B cell (primary cell): ENCODE data around the gene ORAI2. TPM values are rescaled to one million over a fixed set of nuclear protein-coding genes. Genes with fewer than 3 reads are reported as not detected.

Experiments
- ATAC-seq: fragments of 200-7000 bp; cut with Tn5 transposase; one replicate; pipeline ENCODE4 v1.10.0; 2021; ENCODE audit warnings: low read depth, mild to moderate bottlenecking, moderate number of reproducible peaks, moderate library complexity
- CTCF ChIA-PET: fragments of 350-600 bp; sonication (Branson Sonifier 250); formaldehyde crosslinking; loops from one replicate; lab custom pipeline; 2021; ENCODE audit warnings: antibody characterized with exemption, inconsistent platforms; lab: Charles Lee
- POLR2A ChIA-PET: fragments of 350-600 bp; sonication (Branson Sonifier 250); formaldehyde crosslinking; loops from one replicate; lab custom pipeline; 2021; ENCODE audit warnings: antibody characterized with exemption; lab: Charles Lee
- DNase-seq: peaks from one replicate; pipeline ENCODE4 v3.0.0; 2013
- H2AFZ ChIP-seq: 2 replicates; pipeline ENCODE4 v1.6.1; 2012; ENCODE audit warnings: mild to moderate bottlenecking, low read depth, low read length; ENCODE audit not compliant: insufficient read depth, poor library complexity, severe bottlenecking
- H3K27ac ChIP-seq, 2 donors: 1 replicate in 1 of 2; 2 replicates in 1 of 2; pipeline ENCODE4 v1.5.1; 2012 to 2013; ENCODE audit warnings: low read length in 2 of 2, mild to moderate bottlenecking in 2 of 2, moderate library complexity in 1 of 2
- H3K27me3 ChIP-seq, 4 experiments: fragments of 200-600 bp in 1 of 4; sonication (generic) in 1 of 4; replicated peaks in 1 of 4; 1 replicate in 2 of 4; 2 replicates in 2 of 4; pipeline versions ENCODE4 v1.6.1 to v1.7.0; 2013 to 2016; ENCODE audit warnings: low read length in 3 of 4, mild to moderate bottlenecking in 2 of 4, mixed read lengths in 1 of 4, moderate library complexity in 1 of 4; ENCODE audit not compliant: insufficient read depth in 4 of 4, control insufficient read depth in 3 of 4; ENCODE audit errors: control extremely low read depth in 1 of 4
- H3K36me3 ChIP-seq, 2 experiments: replicated peaks in 1 of 2; 1 replicate in 1 of 2; 2 replicates in 1 of 2; pipeline versions ENCODE4 v1.6.1 to v1.7.1; 2013; ENCODE audit warnings: low read length in 1 of 2; ENCODE audit not compliant: insufficient read depth in 2 of 2, control insufficient read depth in 1 of 2; ENCODE audit errors: control extremely low read depth in 1 of 2, extremely low read depth in 1 of 2
- H3K4me1 ChIP-seq, 2 donors: fragments of 200-600 bp in 1 of 2; sonication (generic) in 1 of 2; 1 replicate in 1 of 2; 2 replicates in 1 of 2; pipeline versions ENCODE4 v1.5.1 to v1.6.1; 2013 to 2017; ENCODE audit warnings: low read length in 2 of 2; ENCODE audit not compliant: control insufficient read depth in 2 of 2, insufficient read depth in 2 of 2
- H3K4me2 ChIP-seq: replicated peaks from 2 replicates; pipeline ENCODE3; 2012; ENCODE audit warnings: mild to moderate bottlenecking, low read depth, low read length; ENCODE audit not compliant: poor library complexity, severe bottlenecking
- H3K4me3 ChIP-seq, 5 experiments: fragments of 200-600 bp in 1 of 5; sonication (generic) in 1 of 5; 1 replicate in 3 of 5; 2 replicates in 2 of 5; pipeline versions ENCODE4 v1.5.1 to v1.7.0; 2011 to 2016; ENCODE audit warnings: low read length in 4 of 5, mild to moderate bottlenecking in 4 of 5, low read depth in 2 of 5, control low read depth in 1 of 5, moderate library complexity in 1 of 5; ENCODE audit not compliant: insufficient read depth in 1 of 5; ENCODE audit errors: control extremely low read depth in 1 of 5, extremely low read depth in 1 of 5
- H3K79me2 ChIP-seq: fragments of 200-600 bp; sonication (generic); one replicate; pipeline ENCODE4 v1.6.0; 2016; ENCODE audit warnings: low read length; ENCODE audit not compliant: control insufficient read depth, insufficient read depth
- H3K9ac ChIP-seq: fragments of 200-600 bp; sonication (generic); 2 replicates; pipeline ENCODE4 v1.6.1; 2017; ENCODE audit warnings: mild to moderate bottlenecking, low read length, moderate library complexity
- H3K9me3 ChIP-seq, 3 donors: one replicate each; pipeline versions ENCODE4 v1.6.1 to v1.7.1; 2013; ENCODE audit warnings: low read length in 2 of 3; ENCODE audit not compliant: control insufficient read depth in 2 of 3, insufficient read depth in 1 of 3; ENCODE audit errors: control extremely low read depth in 1 of 3
- H4K20me1 ChIP-seq: 2 replicates; pipeline ENCODE4 v1.6.0; 2012; ENCODE audit warnings: mild to moderate bottlenecking, low read length; ENCODE audit not compliant: insufficient read depth, control insufficient read depth, poor library complexity, severe bottlenecking
- H3K27ac Mint-ChIP-seq: one replicate; pipeline ENCODE4 v1.8.0; 2021; ENCODE audit warnings: mixed read lengths
- H3K27me3 Mint-ChIP-seq: one replicate; pipeline ENCODE4 v1.8.0; 2021; ENCODE audit warnings: mixed read lengths
- H3K4me1 Mint-ChIP-seq: one replicate; pipeline ENCODE4 v1.8.0; 2021; ENCODE audit warnings: mixed read lengths
- H3K4me3 Mint-ChIP-seq: one replicate; pipeline ENCODE4 v1.8.0; 2021; ENCODE audit warnings: mixed read lengths
- H3K9me3 Mint-ChIP-seq: one replicate; pipeline ENCODE4 v1.8.0; 2022; ENCODE audit warnings: mixed read lengths; ENCODE audit not compliant: insufficient read depth
- EZH2 ChIP-seq: IDR thresholded peaks from 2 replicates; pipeline ENCODE4 v1.6.1; 2012; ENCODE audit warnings: borderline replicate concordance, low read depth, mild to moderate bottlenecking, moderate library complexity, low read length; ENCODE audit not compliant: insufficient read depth, poor library complexity, severe bottlenecking
- WGBS: methylation state at CpG from one replicate; pipeline ENCODE4 v1.1.5; 2013; ENCODE audit warnings: missing lambda C conversion rate; ENCODE audit not compliant: insufficient coverage; 5-methylcytosine and 5-hydroxymethylcytosine counted together
- intact Hi-C: fragments of 100-400 bp; cut with micrococcal nuclease; formaldehyde crosslinking; loops from one replicate; pipeline ENCODE4 v1.10.0; 2022
- polyA plus RNA-seq: library from polyadenylated mRNA; depleted of rRNA; stranded (reverse); fragments of >200 nt; gene quantifications from 2 replicates; pipeline ENCODE4 v1.2.3, GENCODE V29; 2012
- total RNA-seq, 2 donors: library from RNA; stranded (reverse); fragments of 120-200 nt in 1 of 2; gene quantifications; 1 replicate in 1 of 2; 2 replicates in 1 of 2; pipeline versions ENCODE4 v1.2.3 to v1.2.4, GENCODE V29; 2013 to 2022
- TF ChIP-seq, protein P1 (sequence below): fragments of 200-600 bp; IDR thresholded peaks from one replicate; pipeline ENCODE4 v1.8.0; 2022; ENCODE audit warnings: antibody characterized with exemption, mild to moderate bottlenecking

ORAI2 gene
- total and polyA plus RNA-seq, 2 donors (not counting 1 experiment from before 2014, with no cell fraction given), result 177 to 450 TPM

GRCh38 chr7:102390697-102391484, 42.5 kb upstream of the ORAI2 start:
- H2AFZ ChIP-seq, result no peak overlapping the region
- H4K20me1 ChIP-seq, result peaks cover 6% of the 10 kb centered on the region
- no peak overlapping the region for H3K4me3 Mint-ChIP-seq
- no peak for TF ChIP-seq EZH2
- TF ChIP-seq, protein P1, sequence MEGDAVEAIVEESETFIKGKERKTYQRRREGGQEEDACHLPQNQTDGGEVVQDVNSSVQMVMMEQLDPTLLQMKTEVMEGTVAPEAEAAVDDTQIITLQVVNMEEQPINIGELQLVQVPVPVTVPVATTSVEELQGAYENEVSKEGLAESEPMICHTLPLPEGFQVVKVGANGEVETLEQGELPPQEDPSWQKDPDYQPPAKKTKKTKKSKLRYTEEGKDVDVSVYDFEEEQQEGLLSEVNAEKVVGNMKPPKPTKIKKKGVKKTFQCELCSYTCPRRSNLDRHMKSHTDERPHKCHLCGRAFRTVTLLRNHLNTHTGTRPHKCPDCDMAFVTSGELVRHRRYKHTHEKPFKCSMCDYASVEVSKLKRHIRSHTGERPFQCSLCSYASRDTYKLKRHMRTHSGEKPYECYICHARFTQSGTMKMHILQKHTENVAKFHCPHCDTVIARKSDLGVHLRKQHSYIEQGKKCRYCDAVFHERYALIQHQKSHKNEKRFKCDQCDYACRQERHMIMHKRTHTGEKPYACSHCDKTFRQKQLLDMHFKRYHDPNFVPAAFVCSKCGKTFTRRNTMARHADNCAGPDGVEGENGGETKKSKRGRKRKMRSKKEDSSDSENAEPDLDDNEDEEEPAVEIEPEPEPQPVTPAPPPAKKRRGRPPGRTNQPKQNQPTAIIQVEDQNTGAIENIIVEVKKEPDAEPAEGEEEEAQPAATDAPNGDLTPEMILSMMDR, result peak; percentile 89
- H3K9me3 Mint-ChIP-seq, result no peaks in the 10 kb centered on the region
- ATAC-seq (peak; percentile 72), DNase-seq (peak; percentile 81)
- H3K27me3 Mint-ChIP-seq, result no peaks in the 10 kb centered on the region
- intact Hi-C loops, result loop anchor here (1.0 kb wide), 1 partner anchor 112 kb away; no protein-coding TSS in a partner anchor
- H3K36me3 ChIP-seq, result peaks cover 0 to 23% of the 10 kb centered on the region in 2 experiments
- H3K4me1 Mint-ChIP-seq, result peaks cover 15% of the 10 kb centered on the region
- ChIA-PET CTCF (interaction anchor here (0.5 to 15.6 kb wide), 15 partner anchors 11 to 670 kb away, joined by 3 to 351 read pairs (median 3); partner anchors contain the start of gene SH2B2), POLR2A (interaction anchor here (0.7 kb wide), 1 partner anchor 47 kb away, joined by 5 read pairs; no protein-coding TSS in a partner anchor)
- no peak overlapping the region for H3K4me2 ChIP-seq
- 54% methylated on average over 6 of the region's 12 CpGs for WGBS
- H3K4me3 ChIP-seq, result no peak overlapping the region
- peaks cover 6 to 14% of the 10 kb centered on the region in 2 donors for H3K4me1 ChIP-seq
- no peaks in the 10 kb centered on the region for H3K9me3 ChIP-seq
- H3K79me2 ChIP-seq, result peaks cover 8% of the 10 kb centered on the region
- H3K27ac Mint-ChIP-seq, result no peak overlapping the region
- H3K9ac ChIP-seq, result no peak overlapping the region
- no peak overlapping the region for H3K27ac ChIP-seq
- H3K27me3 ChIP-seq, result no peaks in the 10 kb centered on the region

- Histone ChIP-seq H3K4me1 (peaks cover 14 to 23% of the 10 kb centered on the region in 2 donors), H3K79me2 (peaks cover 18% of the 10 kb centered on the region), H3K4me3 (no peak overlapping the region), H3K27me3 (no peaks in the 10 kb centered on the region), H3K36me3 (peaks cover 0 to 11% of the 10 kb centered on the region in 2 experiments), H4K20me1 (peaks cover 10% of the 10 kb centered on the region), H2AFZ (no peak overlapping the region), H3K4me2 (no peak overlapping the region), H3K9me3 (no peaks in the 10 kb centered on the region), H3K9ac (no peak overlapping the region), H3K27ac (no peak overlapping the region)
- Mint-ChIP-seq H3K27ac (no peak overlapping the region), H3K9me3 (no peaks in the 10 kb centered on the region), H3K4me3 (no peak overlapping the region), H3K27me3 (no peaks in the 10 kb centered on the region), H3K4me1 (peaks cover 27% of the 10 kb centered on the region)
- ATAC-seq (no peak), DNase-seq (no peak)
- POLR2A ChIA-PET, result no interaction called here
- CTCF ChIA-PET, result interaction anchor here (1.2 to 15.6 kb wide), 7 partner anchors 10 to 114 kb away, joined by 3 to 351 read pairs (median 3); no protein-coding TSS in a partner anchor
- no peak for TF ChIP-seq EZH2
- TF ChIP-seq, protein P1, result no peak
- intact Hi-C loops, result no loop called here
- WGBS, result 100% methylated on average over 1 of the region's 1 CpG
Measured at GRCh38 chr7:102392330-102392729, 41.0 kb upstream of the ORAI2 start.
